Sigmoid colon (tissue), 4 donors: ENCODE data around the gene ABCA1.

Experiments
- EP300 ChIP-seq, 4 donors: sonication (generic); formaldehyde crosslinking; IDR thresholded peaks; one replicate each; pipeline ENCODE4 v1.6.1; 2017; ENCODE audit warnings: antibody characterized with exemption in 4 of 4
- POLR2A ChIP-seq, 2 donors: fragments of 450-650 bp; IDR thresholded peaks; one replicate each; pipeline ENCODE4 v1.6.1; 2016; ENCODE audit warnings: antibody characterized with exemption in 2 of 2, mild to moderate bottlenecking in 2 of 2, moderate library complexity in 2 of 2
- POLR2AphosphoS5 ChIP-seq, 4 donors: sonication (generic); formaldehyde crosslinking; IDR thresholded peaks; one replicate each; pipeline ENCODE4 v1.6.1; 2017; ENCODE audit warnings: antibody characterized with exemption in 4 of 4
- TF ChIP-seq, protein P1 (sequence below), 4 experiments: fragments of 450-650 bp in 3 of 4; fragments of 200-600 bp in 1 of 4; IDR thresholded peaks; one replicate each; pipeline ENCODE4 v1.5.1; 2016 to 2019; ENCODE audit warnings: antibody characterized with exemption in 4 of 4, mild to moderate bottlenecking in 3 of 4, moderate library complexity in 2 of 4

DNA sequence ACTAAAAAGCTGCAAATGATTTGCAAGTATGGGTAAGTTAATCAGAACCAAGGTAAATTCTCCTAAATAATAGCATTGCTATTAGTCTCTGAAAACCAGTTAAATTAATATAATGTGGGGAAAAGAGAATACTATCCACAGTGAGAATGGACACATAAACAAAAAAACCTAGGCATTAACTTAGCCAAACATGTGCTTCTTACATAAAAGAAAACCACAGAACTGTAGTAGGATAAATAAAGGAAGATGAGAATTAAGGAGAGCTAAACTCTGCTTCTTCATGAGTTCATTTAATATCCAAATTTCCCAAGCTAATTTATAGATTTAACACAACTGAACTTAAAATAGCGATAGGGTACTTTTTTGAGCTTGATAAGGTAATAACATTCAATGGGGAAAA is 31.8 kb downstream of the ABCA1 start:
- TF ChIP-seq EP300 (IDR thresholded peaks at IDR 0.05): no peak
- no peak for TF ChIP-seq POLR2A (IDR thresholded peaks at IDR 0.05)
- TF ChIP-seq, protein P1, sequence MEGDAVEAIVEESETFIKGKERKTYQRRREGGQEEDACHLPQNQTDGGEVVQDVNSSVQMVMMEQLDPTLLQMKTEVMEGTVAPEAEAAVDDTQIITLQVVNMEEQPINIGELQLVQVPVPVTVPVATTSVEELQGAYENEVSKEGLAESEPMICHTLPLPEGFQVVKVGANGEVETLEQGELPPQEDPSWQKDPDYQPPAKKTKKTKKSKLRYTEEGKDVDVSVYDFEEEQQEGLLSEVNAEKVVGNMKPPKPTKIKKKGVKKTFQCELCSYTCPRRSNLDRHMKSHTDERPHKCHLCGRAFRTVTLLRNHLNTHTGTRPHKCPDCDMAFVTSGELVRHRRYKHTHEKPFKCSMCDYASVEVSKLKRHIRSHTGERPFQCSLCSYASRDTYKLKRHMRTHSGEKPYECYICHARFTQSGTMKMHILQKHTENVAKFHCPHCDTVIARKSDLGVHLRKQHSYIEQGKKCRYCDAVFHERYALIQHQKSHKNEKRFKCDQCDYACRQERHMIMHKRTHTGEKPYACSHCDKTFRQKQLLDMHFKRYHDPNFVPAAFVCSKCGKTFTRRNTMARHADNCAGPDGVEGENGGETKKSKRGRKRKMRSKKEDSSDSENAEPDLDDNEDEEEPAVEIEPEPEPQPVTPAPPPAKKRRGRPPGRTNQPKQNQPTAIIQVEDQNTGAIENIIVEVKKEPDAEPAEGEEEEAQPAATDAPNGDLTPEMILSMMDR (IDR thresholded peaks at IDR 0.05): no peak
- TF ChIP-seq POLR2AphosphoS5 (IDR thresholded peaks at IDR 0.05): no peak
